Neural cell (in vitro differentiated cells): ENCODE data around the gene PTPRO.

Experiments
- CTCF ChIP-seq: fragments of 450-650 bp; IDR thresholded peaks from 2 replicates; pipeline ENCODE4 v1.5.1; 2014; ENCODE audit warnings: antibody characterized with exemption, mild to moderate bottlenecking, moderate library complexity; ENCODE audit not compliant: poor library complexity, severe bottlenecking
- EP300 ChIP-seq: fragments of 450-650 bp; conservative IDR thresholded peaks from 2 replicates; pipeline ENCODE4 v1.6.1; 2014; ENCODE audit warnings: antibody characterized with exemption, mild to moderate bottlenecking, moderate library complexity; ENCODE audit not compliant: poor library complexity, severe bottlenecking
- EZH2 ChIP-seq: fragments of 200-600, 300-800 bp; shearing (Covaris generic), sonication (generic); IDR thresholded peaks from 2 replicates; pipeline ENCODE4 v1.6.1; 2014; ENCODE audit warnings: antibody characterized with exemption, low read length, borderline replicate concordance, mild to moderate bottlenecking; ENCODE audit not compliant: insufficient read depth, poor library complexity, severe bottlenecking
- POLR2AphosphoS5 ChIP-seq: IDR thresholded peaks from 2 replicates; pipeline ENCODE4 v1.6.1; 2012
- RAD21 ChIP-seq: fragments of 450-650 bp; conservative IDR thresholded peaks from 2 replicates; pipeline ENCODE4 v1.6.1; 2014; ENCODE audit warnings: antibody characterized with exemption, mild to moderate bottlenecking, moderate library complexity
- REST ChIP-seq: IDR thresholded peaks from 2 replicates; pipeline ENCODE4 v1.6.1; 2012; ENCODE audit warnings: borderline replicate concordance

GRCh38 chr12:15278816-15279658 lies 43.3 kb upstream of the PTPRO start:
- TF ChIP-seq CTCF: no peak
- no peak for TF ChIP-seq RAD21
- TF ChIP-seq EP300: no peak
- no peak for TF ChIP-seq EZH2
- no peak for TF ChIP-seq REST
- TF ChIP-seq POLR2AphosphoS5: no peak
